A673 (cell line): ENCODE data around the gene RPL4.
"Not testable (repeated sequence)": the region's sequence is repeated elsewhere in the genome, so short reads cannot be mapped to it uniquely, and the experiment has no call there.

Experiments
- EZH2 ChIP-seq: fragments of 200-600 bp; sonication (generic); IDR thresholded peaks from 2 replicates; pipeline ENCODE4 v1.6.1; 2017; ENCODE audit warnings: borderline replicate concordance, low read depth, mild to moderate bottlenecking, mixed read lengths, antibody characterized with exemption, low read length; ENCODE audit not compliant: poor library complexity, severe bottlenecking
- TF ChIP-seq, protein P1 (sequence below): fragments of 300-800, 200-600 bp; sonication (generic); conservative IDR thresholded peaks from 2 replicates; pipeline ENCODE4 v1.5.1; 2017; ENCODE audit warnings: low read depth, mild to moderate bottlenecking, antibody characterized with exemption, low read length, moderate library complexity, mixed read lengths

GRCh38 chr15:66470825-66471224 lies 33.8 kb downstream of the RPL4 start:
- TF ChIP-seq, protein P1, sequence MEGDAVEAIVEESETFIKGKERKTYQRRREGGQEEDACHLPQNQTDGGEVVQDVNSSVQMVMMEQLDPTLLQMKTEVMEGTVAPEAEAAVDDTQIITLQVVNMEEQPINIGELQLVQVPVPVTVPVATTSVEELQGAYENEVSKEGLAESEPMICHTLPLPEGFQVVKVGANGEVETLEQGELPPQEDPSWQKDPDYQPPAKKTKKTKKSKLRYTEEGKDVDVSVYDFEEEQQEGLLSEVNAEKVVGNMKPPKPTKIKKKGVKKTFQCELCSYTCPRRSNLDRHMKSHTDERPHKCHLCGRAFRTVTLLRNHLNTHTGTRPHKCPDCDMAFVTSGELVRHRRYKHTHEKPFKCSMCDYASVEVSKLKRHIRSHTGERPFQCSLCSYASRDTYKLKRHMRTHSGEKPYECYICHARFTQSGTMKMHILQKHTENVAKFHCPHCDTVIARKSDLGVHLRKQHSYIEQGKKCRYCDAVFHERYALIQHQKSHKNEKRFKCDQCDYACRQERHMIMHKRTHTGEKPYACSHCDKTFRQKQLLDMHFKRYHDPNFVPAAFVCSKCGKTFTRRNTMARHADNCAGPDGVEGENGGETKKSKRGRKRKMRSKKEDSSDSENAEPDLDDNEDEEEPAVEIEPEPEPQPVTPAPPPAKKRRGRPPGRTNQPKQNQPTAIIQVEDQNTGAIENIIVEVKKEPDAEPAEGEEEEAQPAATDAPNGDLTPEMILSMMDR, result not testable (repeated sequence)
- not testable (repeated sequence) for TF ChIP-seq EZH2
